Activated naive CD8-positive, alpha-beta T cell treated with anti-CD3 and anti-CD28 coated beads for 36 hours (primary cell): ENCODE data around the gene CEACAM1. TPM values are rescaled to one million over a fixed set of nuclear protein-coding genes. Genes with fewer than 3 reads are reported as not detected.
"Not testable (repeated sequence)": the region's sequence is repeated elsewhere in the genome, so short reads cannot be mapped to it uniquely, and the experiment has no call there.

Experiments used
- DNase-seq: peaks from one replicate; pipeline ENCODE4 v3.0.0; 2021
- H3K27ac Mint-ChIP-seq: one replicate; pipeline ENCODE4 v1.8.0; 2022; ENCODE audit warnings: mild to moderate bottlenecking, moderate library complexity, mixed read lengths
- H3K27me3 Mint-ChIP-seq: one replicate; pipeline ENCODE4 v1.8.0; 2022; ENCODE audit warnings: mild to moderate bottlenecking, mixed read lengths
- H3K36me3 Mint-ChIP-seq: one replicate; pipeline ENCODE4 v1.8.0; 2021; ENCODE audit warnings: mild to moderate bottlenecking, mixed read lengths
- H3K4me1 Mint-ChIP-seq: one replicate; pipeline ENCODE4 v1.8.0; 2021; ENCODE audit warnings: mixed read lengths
- H3K4me3 Mint-ChIP-seq: one replicate; pipeline ENCODE4 v1.8.0; 2022; ENCODE audit warnings: mild to moderate bottlenecking, moderate library complexity, mixed read lengths
- H3K9me3 Mint-ChIP-seq: one replicate; pipeline ENCODE4 v1.8.0; 2022; ENCODE audit warnings: mixed read lengths
- total RNA-seq, 2 experiments: library from RNA; stranded (reverse); gene quantifications; one replicate each; pipeline ENCODE4 v1.2.3, GENCODE V29; 2021

CEACAM1 gene
- 1 to 10 TPM; 3.3 to 3.5 TPM for total RNA-seq

DNA sequence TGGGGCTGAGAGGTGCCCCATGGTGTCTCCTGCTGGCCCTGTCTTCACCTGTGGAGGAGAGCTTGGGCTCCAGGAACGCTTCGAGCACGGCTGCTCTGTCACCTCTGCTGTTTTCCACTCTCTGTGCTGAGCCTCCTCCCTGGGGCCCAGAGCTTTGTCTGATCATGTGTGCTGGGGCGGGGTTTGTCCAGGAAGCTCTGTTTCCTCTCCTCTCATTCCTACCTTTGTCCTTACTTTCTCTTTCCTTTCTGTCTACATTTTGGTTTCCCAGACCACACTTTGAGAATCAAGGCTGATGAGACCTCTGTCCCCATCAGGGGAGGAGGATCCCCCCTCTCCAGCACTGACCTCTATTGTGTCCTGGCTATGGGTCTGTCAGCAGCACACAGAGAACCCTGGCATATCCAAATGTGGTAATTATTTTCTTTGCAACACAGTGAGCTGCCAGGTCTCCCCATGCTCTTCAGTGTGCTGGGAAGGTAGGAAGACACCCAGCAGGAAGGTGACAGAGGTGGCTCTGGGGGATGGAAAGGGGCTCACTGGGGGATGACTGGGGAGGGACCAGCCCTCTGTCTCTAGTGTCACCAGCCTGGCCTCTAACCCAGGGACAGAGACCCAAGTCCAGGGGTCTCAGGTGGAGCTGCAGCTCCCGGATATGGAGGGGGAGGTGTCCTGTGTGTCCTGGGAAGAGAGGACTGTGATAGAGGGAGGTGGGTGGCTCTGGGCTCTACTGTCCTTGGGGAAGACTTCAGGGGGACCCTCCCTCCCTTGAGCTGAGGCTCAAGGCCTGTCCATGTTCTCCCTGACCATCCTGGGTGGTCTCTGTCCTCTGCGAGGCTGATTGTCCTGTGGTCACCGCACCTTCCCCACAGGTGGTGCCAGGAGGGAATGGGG lies at the start of gene CEACAM1:
Gene CEACAM1, minus strand, starts transcription at position 128 of the 894 bp plus-strand sequence. Its CDS starts 107 bp downstream, at position 21.
- Mint-ChIP-seq H3K27ac (peak within 1 kb of the TSS; percentile 72), H3K9me3 (no peaks in the 10 kb centered on the region), H3K4me1 (peaks cover 36% of the 10 kb centered on the region), H3K36me3 (no peaks in the 10 kb centered on the region), H3K4me3 (peak within 1 kb of the TSS; percentile 70), H3K27me3 (no peaks in the 10 kb centered on the region)
- peak; percentile 58 for DNase-seq

DNA sequence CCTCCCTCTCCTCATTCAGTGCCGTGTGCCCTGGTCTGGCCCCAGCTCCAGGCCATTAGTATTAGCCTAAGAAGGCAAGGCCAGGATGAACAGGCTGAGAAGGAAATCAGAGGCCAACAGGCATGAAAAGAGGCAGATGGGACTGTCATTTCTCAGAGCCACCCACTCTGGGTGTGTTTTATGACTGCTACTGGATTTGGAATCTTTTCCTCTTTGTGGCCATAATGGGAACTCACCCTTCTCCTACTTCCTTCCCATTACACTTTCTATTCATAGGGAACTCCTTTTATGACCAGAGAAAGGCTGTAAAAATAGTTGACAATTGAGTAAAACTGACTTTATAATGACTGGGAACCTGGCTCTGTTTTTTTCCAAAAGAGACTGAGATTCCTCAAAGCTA lies 48.7 kb upstream of the CEACAM1 start:
- no peaks in the 10 kb centered on the region for H3K9me3 Mint-ChIP-seq
- no peak overlapping the region for H3K27ac Mint-ChIP-seq
- H3K36me3 Mint-ChIP-seq = no peaks in the 10 kb centered on the region
- DNase-seq = no peak
- no peaks in the 10 kb centered on the region for H3K4me1 Mint-ChIP-seq
- H3K27me3 Mint-ChIP-seq = peaks cover 8% of the 10 kb centered on the region
- no peak overlapping the region for H3K4me3 Mint-ChIP-seq

- H3K27ac Mint-ChIP-seq = no peak overlapping the region
- H3K27me3 Mint-ChIP-seq = peaks cover 8% of the 10 kb centered on the region
- H3K4me1 Mint-ChIP-seq = no peaks in the 10 kb centered on the region
- no peak for DNase-seq
- no peaks in the 10 kb centered on the region for H3K36me3 Mint-ChIP-seq
- no peak overlapping the region for H3K4me3 Mint-ChIP-seq
- no peaks in the 10 kb centered on the region for H3K9me3 Mint-ChIP-seq
Observed at GRCh38 chr19:42576241-42576640, 48.0 kb upstream of the CEACAM1 start.

DNA sequence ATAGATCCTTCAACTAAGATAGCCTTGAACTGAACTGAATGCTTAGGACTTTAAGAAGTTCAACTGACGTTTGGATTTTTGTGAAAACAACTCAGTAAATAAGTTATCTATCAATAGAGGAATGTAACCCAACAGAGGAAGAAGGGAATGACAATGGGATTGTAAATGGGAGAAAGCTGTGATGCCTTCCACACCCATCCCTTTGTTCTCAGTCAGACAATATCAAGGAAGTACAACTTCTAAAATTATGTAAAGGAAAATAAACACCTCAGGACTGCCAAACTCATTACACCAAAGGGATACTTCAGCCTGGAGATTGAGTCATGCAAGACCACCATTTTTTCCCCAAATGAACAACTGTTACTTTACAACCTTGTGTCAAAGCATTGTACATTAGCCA lies 45.4 kb upstream of the CEACAM1 start:
- H3K9me3 Mint-ChIP-seq = no peaks in the 10 kb centered on the region
- H3K4me3 Mint-ChIP-seq = no peak overlapping the region
- H3K27me3 Mint-ChIP-seq = peaks cover 6% of the 10 kb centered on the region
- H3K27ac Mint-ChIP-seq = no peak overlapping the region
- H3K4me1 Mint-ChIP-seq = no peaks in the 10 kb centered on the region
- H3K36me3 Mint-ChIP-seq = no peaks in the 10 kb centered on the region
- no peak for DNase-seq

DNA sequence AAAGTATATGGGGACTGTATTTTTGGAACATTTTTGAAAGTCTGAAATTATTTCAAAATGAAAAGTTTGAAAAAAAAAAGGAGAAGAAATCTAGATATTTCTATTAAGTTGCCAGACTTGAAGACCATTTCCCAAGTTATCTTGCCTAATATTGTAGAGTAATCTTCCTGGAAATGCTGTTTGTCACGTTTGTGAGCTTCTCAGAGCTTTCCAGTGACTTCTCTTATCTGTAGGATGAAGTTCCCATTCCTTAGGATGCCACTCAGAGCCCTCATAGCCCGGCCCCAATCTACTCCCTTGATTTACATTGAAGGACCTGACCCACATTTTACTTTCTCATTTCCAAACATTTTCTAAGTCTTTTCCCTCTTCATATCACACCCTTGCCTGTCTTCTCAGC lies 42.8 kb upstream of the CEACAM1 start:
- Mint-ChIP-seq H3K4me1 (no peaks in the 10 kb centered on the region), H3K4me3 (no peak overlapping the region), H3K27ac (no peak overlapping the region), H3K36me3 (no peaks in the 10 kb centered on the region), H3K27me3 (peaks cover 16% of the 10 kb centered on the region), H3K9me3 (no peaks in the 10 kb centered on the region)
- DNase-seq = no peak

- peaks cover 16% of the 10 kb centered on the region for H3K27me3 Mint-ChIP-seq
- H3K27ac Mint-ChIP-seq = no peak overlapping the region
- no peak for DNase-seq
- H3K36me3 Mint-ChIP-seq = no peaks in the 10 kb centered on the region
- no peaks in the 10 kb centered on the region for H3K9me3 Mint-ChIP-seq
- no peak overlapping the region for H3K4me3 Mint-ChIP-seq
- no peaks in the 10 kb centered on the region for H3K4me1 Mint-ChIP-seq
Observed at GRCh38 chr19:42569193-42569592, 40.9 kb upstream of the CEACAM1 start.

GRCh38 chr19:42568006-42568405 lies 39.7 kb upstream of the CEACAM1 start:
- Mint-ChIP-seq H3K4me3 (no peak overlapping the region), H3K9me3 (no peaks in the 10 kb centered on the region), H3K27me3 (peaks cover 17% of the 10 kb centered on the region), H3K36me3 (no peaks in the 10 kb centered on the region), H3K27ac (no peak overlapping the region), H3K4me1 (no peaks in the 10 kb centered on the region)
- DNase-seq = no peak

GRCh38 chr19:42567567-42567966 lies 39.3 kb upstream of the CEACAM1 start:
- Mint-ChIP-seq H3K4me3 (no peak overlapping the region), H3K27me3 (peaks cover 17% of the 10 kb centered on the region), H3K36me3 (no peaks in the 10 kb centered on the region), H3K27ac (no peak overlapping the region), H3K4me1 (no peaks in the 10 kb centered on the region), H3K9me3 (no peaks in the 10 kb centered on the region)
- no peak for DNase-seq

- H3K27ac Mint-ChIP-seq = no peak overlapping the region
- no peaks in the 10 kb centered on the region for H3K9me3 Mint-ChIP-seq
- peaks cover 21% of the 10 kb centered on the region for H3K27me3 Mint-ChIP-seq
- no peaks in the 10 kb centered on the region for H3K4me1 Mint-ChIP-seq
- DNase-seq = no peak
- no peak overlapping the region for H3K4me3 Mint-ChIP-seq
- no peaks in the 10 kb centered on the region for H3K36me3 Mint-ChIP-seq
Observed at GRCh38 chr19:42563352-42564210, 35.3 kb upstream of the CEACAM1 start.

GRCh38 chr19:42561512-42561911 lies 33.2 kb upstream of the CEACAM1 start:
- no peaks in the 10 kb centered on the region for H3K9me3 Mint-ChIP-seq
- H3K27me3 Mint-ChIP-seq = peaks cover 14% of the 10 kb centered on the region
- no peak overlapping the region for H3K4me3 Mint-ChIP-seq
- no peaks in the 10 kb centered on the region for H3K36me3 Mint-ChIP-seq
- H3K4me1 Mint-ChIP-seq = no peaks in the 10 kb centered on the region
- DNase-seq = no peak
- H3K27ac Mint-ChIP-seq = no peak overlapping the region

- no peaks in the 10 kb centered on the region for H3K36me3 Mint-ChIP-seq
- H3K9me3 Mint-ChIP-seq = no peaks in the 10 kb centered on the region
- peaks cover 17% of the 10 kb centered on the region for H3K27me3 Mint-ChIP-seq
- no peak overlapping the region for H3K27ac Mint-ChIP-seq
- H3K4me1 Mint-ChIP-seq = no peaks in the 10 kb centered on the region
- no peak for DNase-seq
- H3K4me3 Mint-ChIP-seq = no peak overlapping the region
Observed at GRCh38 chr19:42560731-42561130, 32.5 kb upstream of the CEACAM1 start.

GRCh38 chr19:42558450-42559150 lies 30.3 kb upstream of the CEACAM1 start:
- Mint-ChIP-seq H3K27me3 (peaks cover 29% of the 10 kb centered on the region), H3K4me3 (no peak overlapping the region), H3K9me3 (no peaks in the 10 kb centered on the region), H3K36me3 (no peaks in the 10 kb centered on the region), H3K27ac (no peak overlapping the region), H3K4me1 (no peaks in the 10 kb centered on the region)
- no peak for DNase-seq

GRCh38 chr19:42557386-42557871 lies 29.1 kb upstream of the CEACAM1 start:
- H3K4me1 Mint-ChIP-seq, H3K9me3 Mint-ChIP-seq, H3K36me3 Mint-ChIP-seq, H3K4me3 Mint-ChIP-seq, H3K27ac Mint-ChIP-seq, DNase-seq: not testable (repeated sequence)
- peaks cover 25% of the 10 kb centered on the region for H3K27me3 Mint-ChIP-seq

DNA sequence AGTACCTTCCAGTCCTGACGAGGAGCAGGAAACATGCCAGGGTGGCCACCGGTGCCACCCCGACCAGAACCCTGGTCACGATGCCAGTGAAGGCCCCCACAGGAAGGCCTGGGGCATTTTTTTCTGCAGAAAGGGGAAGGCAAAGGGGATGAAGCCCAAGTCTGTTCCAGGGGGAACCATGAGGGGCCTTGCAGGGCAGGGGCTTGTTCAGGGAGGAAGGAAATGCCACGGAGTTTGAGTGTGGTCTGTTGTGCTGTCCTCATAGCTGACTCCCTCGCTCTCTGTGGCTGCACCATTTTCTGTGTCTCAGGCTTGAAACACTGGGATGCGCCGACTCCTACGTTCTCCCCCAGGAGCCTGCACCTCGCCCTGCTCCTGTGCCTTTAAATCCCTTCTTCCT lies 27.5 kb upstream of the CEACAM1 start:
- DNase-seq = no peak
- no peaks in the 10 kb centered on the region for H3K4me1 Mint-ChIP-seq
- H3K27ac Mint-ChIP-seq = no peak overlapping the region
- peaks cover 25% of the 10 kb centered on the region for H3K27me3 Mint-ChIP-seq
- H3K4me3 Mint-ChIP-seq = no peak overlapping the region
- no peaks in the 10 kb centered on the region for H3K36me3 Mint-ChIP-seq
- H3K9me3 Mint-ChIP-seq = peaks cover 3% of the 10 kb centered on the region

DNA sequence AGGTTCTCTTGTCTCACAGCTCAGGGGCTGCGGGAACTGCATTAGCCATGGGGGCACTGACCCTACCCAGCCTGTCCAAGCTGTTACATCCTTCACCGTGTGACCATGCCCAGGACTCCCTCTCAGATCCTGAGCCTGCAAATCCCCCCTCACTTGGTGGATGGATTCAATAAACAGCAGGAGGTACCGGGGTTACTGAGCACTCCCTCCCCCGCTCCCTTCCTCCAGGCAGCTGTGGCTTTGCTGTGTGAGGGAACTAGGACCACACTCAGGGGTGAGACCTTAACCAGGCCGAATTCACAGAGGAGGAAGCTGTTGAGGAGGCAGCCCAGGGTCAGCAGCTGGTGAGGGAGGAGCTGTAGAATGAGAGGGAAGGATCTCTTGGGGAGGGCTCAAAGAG lies 27.0 kb upstream of the CEACAM1 start:
- H3K36me3 Mint-ChIP-seq = no peaks in the 10 kb centered on the region
- DNase-seq = no peak
- H3K4me1 Mint-ChIP-seq = no peaks in the 10 kb centered on the region
- H3K9me3 Mint-ChIP-seq = peaks cover 3% of the 10 kb centered on the region
- no peak overlapping the region for H3K27ac Mint-ChIP-seq
- no peak overlapping the region for H3K4me3 Mint-ChIP-seq
- peaks cover 25% of the 10 kb centered on the region for H3K27me3 Mint-ChIP-seq
